H9 (cell line): Measurements from ENCODE around the gene TCF7L1. TPM values are rescaled to one million over a fixed set of nuclear protein-coding genes. Genes with fewer than 3 reads are reported as not detected.

ENCODE experiments used
- DNase-seq: peaks from one replicate; pipeline ENCODE4 v3.0.0-alpha.2; 2017
- H2AFZ ChIP-seq: one replicate; pipeline ENCODE4 v1.6.1; 2013; ENCODE audit warnings: mild to moderate bottlenecking, low read length, control low read depth, moderate library complexity
- H2AK5ac ChIP-seq: 2 replicates; pipeline ENCODE4 v1.6.1; 2013; ENCODE audit warnings: low read length, control low read depth, mixed read lengths; ENCODE audit not compliant: insufficient read length
- H2BK120ac ChIP-seq: one replicate; pipeline ENCODE4 v1.6.1; 2013; ENCODE audit warnings: low read depth, mild to moderate bottlenecking, low read length, control low read depth, inconsistent platforms; ENCODE audit not compliant: poor library complexity, severe bottlenecking
- H2BK12ac ChIP-seq: 2 replicates; pipeline ENCODE4 v1.6.1; 2013; ENCODE audit warnings: low read length, control low read depth, mixed read lengths, low read depth; ENCODE audit not compliant: insufficient read length
- H2BK15ac ChIP-seq: 2 replicates; pipeline ENCODE4 v1.6.1; 2013; ENCODE audit warnings: low read depth, low read length, control low read depth
- H2BK20ac ChIP-seq: one replicate; pipeline ENCODE4 v1.6.1; 2013; ENCODE audit warnings: low read depth, mild to moderate bottlenecking, low read length, control low read depth, inconsistent platforms; ENCODE audit not compliant: poor library complexity, severe bottlenecking
- H2BK5ac ChIP-seq: 2 replicates; pipeline ENCODE4 v1.6.1; 2013; ENCODE audit warnings: low read length, control low read depth, mixed read lengths; ENCODE audit not compliant: insufficient read length
- H3K14ac ChIP-seq: 2 replicates; pipeline ENCODE4 v1.6.1; 2013; ENCODE audit warnings: low read length, control low read depth; ENCODE audit not compliant: insufficient read depth
- H3K18ac ChIP-seq: 2 replicates; pipeline ENCODE4 v1.6.1; 2013; ENCODE audit warnings: low read depth, mild to moderate bottlenecking, mixed read lengths, low read length, control low read depth; ENCODE audit not compliant: insufficient read length
- H3K23ac ChIP-seq: 2 replicates; pipeline ENCODE4 v1.6.1; 2013; ENCODE audit warnings: low read length, control low read depth, mixed read lengths, low read depth; ENCODE audit not compliant: insufficient read length
- H3K23me2 ChIP-seq: 2 replicates; pipeline ENCODE4 v1.6.1; 2013; ENCODE audit warnings: low read depth, mild to moderate bottlenecking, mixed read lengths, low read length, control low read depth; ENCODE audit not compliant: insufficient read length, poor library complexity, severe bottlenecking
- H3K27ac ChIP-seq: 2 replicates; pipeline ENCODE4 v1.5.1; 2013; ENCODE audit warnings: low read length, control low read depth, mixed read lengths, low read depth; ENCODE audit not compliant: insufficient read length
- H3K27me3 ChIP-seq: 2 replicates; pipeline ENCODE4 v1.6.1; 2013; ENCODE audit warnings: low read length, control low read depth, inconsistent platforms; ENCODE audit not compliant: insufficient read depth
- H3K4ac ChIP-seq: 2 replicates; pipeline ENCODE4 v1.6.1; 2013; ENCODE audit warnings: low read depth, mild to moderate bottlenecking, control low read depth, inconsistent platforms, low read length, moderate library complexity
- H3K4me1 ChIP-seq: 2 replicates; pipeline ENCODE4 v1.6.1; 2013; ENCODE audit warnings: low read length, control low read depth, inconsistent platforms; ENCODE audit not compliant: insufficient read depth
- H3K4me2 ChIP-seq: 2 replicates; pipeline ENCODE4 v1.6.1; 2013; ENCODE audit warnings: low read length, control low read depth, mixed read lengths; ENCODE audit not compliant: insufficient read length, insufficient read depth
- H3K56ac ChIP-seq: 2 replicates; pipeline ENCODE4 v1.6.1; 2013; ENCODE audit warnings: low read depth, mild to moderate bottlenecking, mixed read lengths, low read length, control low read depth; ENCODE audit not compliant: insufficient read length
- H3K79me1 ChIP-seq: 2 replicates; pipeline ENCODE4 v1.6.1; 2013; ENCODE audit warnings: low read depth, mild to moderate bottlenecking, moderate library complexity, low read length, control low read depth, inconsistent platforms; ENCODE audit not compliant: insufficient read depth, poor library complexity, severe bottlenecking
- H3K79me2 ChIP-seq: 2 replicates; pipeline ENCODE4 v1.6.1; 2013; ENCODE audit warnings: low read length, control low read depth, inconsistent platforms; ENCODE audit not compliant: insufficient read depth
- H3K9ac ChIP-seq: 2 replicates; pipeline ENCODE4 v1.6.1; 2013; ENCODE audit warnings: low read length, control low read depth, mixed read lengths; ENCODE audit not compliant: insufficient read length; ENCODE audit errors: extremely low read depth
- H3K9me3 ChIP-seq: one replicate; pipeline ENCODE4 v1.6.1; 2013; ENCODE audit warnings: low read depth, low read length, inconsistent platforms; ENCODE audit not compliant: control insufficient read depth
- H3T11ph ChIP-seq: one replicate; pipeline ENCODE4 v1.6.1; 2013; ENCODE audit warnings: mild to moderate bottlenecking, low read length, control low read depth, inconsistent platforms
- H4K20me1 ChIP-seq: one replicate; pipeline ENCODE4 v1.6.1; 2013; ENCODE audit not compliant: control insufficient read depth, insufficient read length, insufficient read depth
- H4K5ac ChIP-seq: 2 replicates; pipeline ENCODE4 v1.6.1; 2013; ENCODE audit warnings: low read depth, mild to moderate bottlenecking, mixed read lengths, low read length, control low read depth; ENCODE audit not compliant: insufficient read length
- H4K8ac ChIP-seq: replicated peaks from 2 replicates; pipeline ENCODE4 v1.6.1; 2013; ENCODE audit warnings: low read length, control low read depth, mixed read lengths, low read depth; ENCODE audit not compliant: insufficient read length
- H4K91ac ChIP-seq: 2 replicates; pipeline ENCODE4 v1.6.1; 2013; ENCODE audit warnings: low read depth, mild to moderate bottlenecking, moderate library complexity, mixed read lengths, low read length, control low read depth; ENCODE audit not compliant: insufficient read length
- H3K27ac Mint-ChIP-seq, 3 experiments: 2 replicates in 2 of 3; 3 replicates in 1 of 3; pipeline ENCODE4 v1.8.0; 2020 to 2021; ENCODE audit warnings: mixed read lengths in 3 of 3, mild to moderate bottlenecking in 1 of 3, moderate library complexity in 1 of 3
- H3K27me3 Mint-ChIP-seq: 2 replicates; pipeline ENCODE4 v1.8.0; 2021; ENCODE audit warnings: low read depth, mild to moderate bottlenecking, moderate library complexity, mixed read lengths
- H3K36me3 Mint-ChIP-seq, 3 experiments: 2 replicates in 2 of 3; 3 replicates in 1 of 3; pipeline ENCODE4 v1.8.0; 2020 to 2021; ENCODE audit warnings: low read depth in 3 of 3, mixed read lengths in 3 of 3; ENCODE audit not compliant: insufficient read depth in 1 of 3
- H3K4me1 Mint-ChIP-seq, 2 experiments: 2 replicates each; pipeline ENCODE4 v1.8.0; 2020; ENCODE audit warnings: mixed read lengths in 2 of 2
- H3K4me3 Mint-ChIP-seq, 2 experiments: 2 replicates in 1 of 2; 3 replicates in 1 of 2; pipeline ENCODE4 v1.8.0; 2020 to 2021; ENCODE audit warnings: mild to moderate bottlenecking in 2 of 2, mixed read lengths in 2 of 2, moderate library complexity in 1 of 2
- H3K9me3 Mint-ChIP-seq, 2 experiments: 2 replicates in 1 of 2; 3 replicates in 1 of 2; pipeline ENCODE4 v1.8.0; 2020; ENCODE audit warnings: mild to moderate bottlenecking in 2 of 2, mixed read lengths in 2 of 2, moderate library complexity in 1 of 2
- CTCF ChIP-seq: fragments of 200-600 bp; sonication (generic); conservative IDR thresholded peaks from 3 replicates; pipeline ENCODE4 v1.8.0; 2021; ENCODE audit warnings: antibody characterized with exemption, mild to moderate bottlenecking
- WGBS: extraction: QIAGEN DNeasy Blood & Tissue Kit; methylation state at CpG from one replicate; pipeline ENCODE4 v1.1.7; 2013; ENCODE audit warnings: missing lambda C conversion rate, low lambda C conversion rate, mixed read lengths; ENCODE audit not compliant: insufficient read length; ENCODE audit errors: extremely low coverage; 5-methylcytosine and 5-hydroxymethylcytosine counted together
- total RNA-seq: library from RNA; stranded (reverse); gene quantifications from 2 replicates; pipeline ENCODE4 v1.2.1, GENCODE V29; 2021

Gene TCF7L1
- total RNA-seq, 1 experiment from 2014 or later: 112 TPM

- H2BK120ac ChIP-seq: no peak overlapping the region
- no peaks in the 10 kb centered on the region for H3K9me3 ChIP-seq
- Mint-ChIP-seq H3K36me3 (peaks cover 5 to 9% (median 9%) of the 10 kb centered on the region in 3 experiments; a peak in 6 of 7 replicates), H3K9me3 (peaks cover 0 to 5% of the 10 kb centered on the region in 2 experiments; a peak in 3 of 5 replicates), H3K27ac (no peak overlapping the region), H3K4me1 (peaks cover 46 to 52% of the 10 kb centered on the region in 2 experiments), H3K4me3 (no peak overlapping the region), H3K27me3 (no peaks in the 10 kb centered on the region)
- peaks cover 9% of the 10 kb centered on the region; the same call in 1 of the 2 replicates for H3K4me1 ChIP-seq
- no peak overlapping the region for H2BK12ac ChIP-seq
- no peak overlapping the region for H3K23ac ChIP-seq
- no peak overlapping the region for H2AK5ac ChIP-seq
- no peak overlapping the region for H3K18ac ChIP-seq
- H4K20me1 ChIP-seq: no peaks in the 10 kb centered on the region
- no peaks in the 10 kb centered on the region for H3K27me3 ChIP-seq
- no peak overlapping the region for H4K8ac ChIP-seq
- H3K4ac ChIP-seq: no peak overlapping the region
- no peak overlapping the region for H2BK20ac ChIP-seq
- no peak overlapping the region for H3K4me2 ChIP-seq
- no peak overlapping the region for H2AFZ ChIP-seq
- no peak for TF ChIP-seq CTCF
- no peak overlapping the region for H3K27ac ChIP-seq
- no peak overlapping the region for H2BK5ac ChIP-seq
- no peak overlapping the region for H4K91ac ChIP-seq
- H3K23me2 ChIP-seq: no peaks in the 10 kb centered on the region
- no peak overlapping the region for H3K14ac ChIP-seq
- no peak overlapping the region for H4K5ac ChIP-seq
- no peak overlapping the region for H3T11ph ChIP-seq
- WGBS: no CpG with 5 or more reads among the region's 8 CpGs
- H3K9ac ChIP-seq: no peak overlapping the region
- H3K79me1 ChIP-seq: no peaks in the 10 kb centered on the region
- no peak overlapping the region for H2BK15ac ChIP-seq
- H3K79me2 ChIP-seq: peaks cover 11% of the 10 kb centered on the region; the same call in 1 of the 2 replicates
- DNase-seq: no peak
- H3K56ac ChIP-seq: no peak overlapping the region
Observed at GRCh38 chr2:85221067-85221691, 88.0 kb downstream of the TCF7L1 start.
